ENCODE data around the gene CACNA1S.
A peak's percentile ranks its signal among the peaks of the same experiment; 100 is the strongest.

Gene CACNA1S

GRCh38 chr1:201140235-201140940 lies 28.2 kb upstream of the CACNA1S start:
- no peak for DNase-seq (ENCODE audit: low read depth)

- no peak for DNase-seq (ENCODE audit: low read depth)
Observed at GRCh38 chr1:201139756-201140155, 27.5 kb upstream of the CACNA1S start.

GRCh38 chr1:201139306-201139705 lies 27.1 kb upstream of the CACNA1S start:
- no peak for DNase-seq (ENCODE audit: low read depth)

GRCh38 chr1:201138311-201138840 lies 26.1 kb upstream of the CACNA1S start:
- DNase-seq (ENCODE audit: low read depth): no peak

- DNase-seq (ENCODE audit: low read depth): peak; percentile 79
Observed at GRCh38 chr1:201137579-201138310, 25.5 kb upstream of the CACNA1S start.

GRCh38 chr1:201137024-201137392 lies 24.8 kb upstream of the CACNA1S start:
- no peak for DNase-seq (ENCODE audit: low read depth)

- DNase-seq (ENCODE audit: low read depth): no peak
Observed at GRCh38 chr1:201136355-201137023, 24.3 kb upstream of the CACNA1S start.

- no peak for DNase-seq (ENCODE audit: low read depth)
Observed at GRCh38 chr1:201134405-201134804, 22.2 kb upstream of the CACNA1S start.

- no peak for DNase-seq (ENCODE audit: low read depth)
Observed at GRCh38 chr1:201131398-201131797, 19.2 kb upstream of the CACNA1S start.

GRCh38 chr1:201128962-201129361 lies 16.7 kb upstream of the CACNA1S start:
- DNase-seq (ENCODE audit: low read depth): no peak

GRCh38 chr1:201128476-201128875 lies 16.2 kb upstream of the CACNA1S start:
- no peak for DNase-seq (ENCODE audit: low read depth)

GRCh38 chr1:201127755-201128455 lies 15.7 kb upstream of the CACNA1S start:
- no peak for DNase-seq (ENCODE audit: low read depth)

- no peak for DNase-seq (ENCODE audit: low read depth)
Observed at GRCh38 chr1:201126832-201127754, 14.9 kb upstream of the CACNA1S start, which contains the start of gene ASCL5. Gene ASCL5 (minus strand): TSS chr1:201127184. CDS start chr1:201115372, 11,812 bp downstream.

- DNase-seq (ENCODE audit: low read depth): no peak
Observed at GRCh38 chr1:201126463-201126831, 14.2 kb upstream of the CACNA1S start.

GRCh38 chr1:201125800-201126199 lies 13.6 kb upstream of the CACNA1S start:
- no peak for DNase-seq (ENCODE audit: low read depth)

- DNase-seq (ENCODE audit: low read depth): no peak
Observed at GRCh38 chr1:201125019-201125418, 12.8 kb upstream of the CACNA1S start.

GRCh38 chr1:201123866-201124265 lies 11.6 kb upstream of the CACNA1S start:
- no peak for DNase-seq (ENCODE audit: low read depth)

GRCh38 chr1:201122321-201122957 lies 10.2 kb upstream of the CACNA1S start:
- DNase-seq (ENCODE audit: low read depth): no peak

- peak; percentile 28 for DNase-seq (ENCODE audit: low read depth)
Observed at GRCh38 chr1:201119206-201120197, 7.3 kb upstream of the CACNA1S start.

All from fibroblast of gingiva (primary cell).